Lower leg skin (tissue), 3 donors: Measurements from ENCODE around the gene ATP9B.

Source experiments
- POLR2A ChIP-seq, 2 donors: fragments of 450-650 bp; IDR thresholded peaks; one replicate each; pipeline ENCODE4 v1.6.1; 2016 to 2017; ENCODE audit warnings: antibody characterized with exemption in 2 of 2, mild to moderate bottlenecking in 1 of 2, moderate library complexity in 1 of 2
- TF ChIP-seq, protein P1 (sequence below), 3 donors: fragments of 450-650 bp; IDR thresholded peaks; one replicate each; pipeline ENCODE4 v1.5.1; 2016; ENCODE audit warnings: antibody characterized with exemption in 3 of 3, mild to moderate bottlenecking in 3 of 3, moderate library complexity in 2 of 3

DNA sequence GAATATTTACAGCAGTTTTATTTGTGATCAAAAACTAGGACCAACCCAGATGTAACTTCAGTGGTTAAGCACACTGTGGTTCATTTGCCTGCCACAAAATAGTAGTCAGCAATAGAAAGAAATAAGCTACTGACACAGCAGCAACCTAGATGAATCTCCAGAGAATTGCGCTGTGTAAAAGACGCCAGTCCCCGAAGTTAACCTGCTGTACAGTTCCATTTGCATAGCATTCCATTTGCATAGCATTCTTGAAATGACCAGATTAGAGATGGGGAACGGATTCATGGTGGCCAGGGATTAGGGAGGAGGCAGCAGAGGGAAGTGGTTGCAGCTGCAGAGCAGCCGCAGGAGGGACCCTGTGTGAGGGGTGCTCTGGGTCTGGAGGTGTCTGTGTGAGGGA is 287.2 kb downstream of the ATP9B start:
- TF ChIP-seq, protein P1, sequence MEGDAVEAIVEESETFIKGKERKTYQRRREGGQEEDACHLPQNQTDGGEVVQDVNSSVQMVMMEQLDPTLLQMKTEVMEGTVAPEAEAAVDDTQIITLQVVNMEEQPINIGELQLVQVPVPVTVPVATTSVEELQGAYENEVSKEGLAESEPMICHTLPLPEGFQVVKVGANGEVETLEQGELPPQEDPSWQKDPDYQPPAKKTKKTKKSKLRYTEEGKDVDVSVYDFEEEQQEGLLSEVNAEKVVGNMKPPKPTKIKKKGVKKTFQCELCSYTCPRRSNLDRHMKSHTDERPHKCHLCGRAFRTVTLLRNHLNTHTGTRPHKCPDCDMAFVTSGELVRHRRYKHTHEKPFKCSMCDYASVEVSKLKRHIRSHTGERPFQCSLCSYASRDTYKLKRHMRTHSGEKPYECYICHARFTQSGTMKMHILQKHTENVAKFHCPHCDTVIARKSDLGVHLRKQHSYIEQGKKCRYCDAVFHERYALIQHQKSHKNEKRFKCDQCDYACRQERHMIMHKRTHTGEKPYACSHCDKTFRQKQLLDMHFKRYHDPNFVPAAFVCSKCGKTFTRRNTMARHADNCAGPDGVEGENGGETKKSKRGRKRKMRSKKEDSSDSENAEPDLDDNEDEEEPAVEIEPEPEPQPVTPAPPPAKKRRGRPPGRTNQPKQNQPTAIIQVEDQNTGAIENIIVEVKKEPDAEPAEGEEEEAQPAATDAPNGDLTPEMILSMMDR (IDR thresholded peaks at IDR 0.05) = no peak
- no peak for TF ChIP-seq POLR2A (IDR thresholded peaks at IDR 0.05)
